Stimulated activated CD8-positive, alpha-beta memory T cell treated with anti-CD3 and anti-CD28 coated beads, Interleukin-4, amount 100 ng/mL, for 48 hours (primary cell): ENCODE data around the gene SMPD3.

ENCODE experiments used
- DNase-seq: peaks from one replicate; pipeline ENCODE4 v3.0.0-alpha.2; 2020

The SMPD3 gene

DNA sequence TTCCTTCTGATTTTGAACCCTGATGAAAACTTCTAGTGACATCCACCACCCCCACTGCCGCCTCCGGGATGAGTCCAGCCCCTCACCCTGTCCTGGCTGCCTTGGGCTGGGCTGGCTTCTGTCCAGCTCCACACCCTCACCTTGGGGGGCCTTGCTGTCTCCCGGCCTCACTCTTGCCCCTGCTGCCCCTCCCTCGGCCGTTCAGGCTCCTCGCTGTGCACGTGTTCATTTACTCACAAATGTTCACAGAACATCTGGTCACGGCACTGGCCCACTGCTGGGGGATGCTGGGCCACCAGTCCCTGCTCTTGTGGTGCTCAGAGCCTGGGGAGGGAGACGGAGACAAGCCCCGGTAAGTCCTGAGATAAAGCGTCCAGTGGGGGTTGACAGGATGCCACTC lies 96.8 kb downstream of the SMPD3 start:
- no peak for DNase-seq

DNA sequence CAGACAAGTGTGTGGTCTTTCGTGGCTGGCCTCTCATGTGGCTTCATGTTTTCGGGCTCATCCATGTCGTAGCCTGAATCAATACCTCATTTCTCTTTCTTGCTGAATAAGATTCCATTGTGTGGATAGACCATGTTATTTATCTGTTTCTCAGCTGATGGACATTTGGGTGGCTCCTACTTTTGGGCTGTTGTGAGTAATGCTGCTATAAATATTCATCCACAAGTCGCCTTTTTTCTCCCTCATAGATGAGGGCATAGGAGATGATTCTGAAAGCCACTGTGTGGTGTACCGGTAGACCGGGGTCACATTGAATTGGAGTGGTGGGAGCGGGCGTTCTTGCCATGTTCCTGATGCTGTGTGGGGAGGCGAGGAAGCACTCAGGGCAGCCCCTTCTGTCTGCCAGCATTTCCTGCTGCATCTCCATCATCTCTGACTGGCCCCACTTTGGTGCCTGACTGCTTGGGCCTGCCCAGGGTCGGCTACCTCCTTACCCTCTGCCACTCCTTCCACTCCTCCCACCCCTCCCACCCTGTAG lies 97.4 kb downstream of the SMPD3 start:
- DNase-seq: no peak

GRCh38 chr16:68349838-68350410 lies 98.4 kb downstream of the SMPD3 start:
- no peak for DNase-seq

GRCh38 chr16:68348639-68349445 lies 99.5 kb downstream of the SMPD3 start:
- DNase-seq: no peak

- DNase-seq: no peak
Observed at GRCh38 chr16:68347605-68348004, 100.7 kb downstream of the SMPD3 start.

DNA sequence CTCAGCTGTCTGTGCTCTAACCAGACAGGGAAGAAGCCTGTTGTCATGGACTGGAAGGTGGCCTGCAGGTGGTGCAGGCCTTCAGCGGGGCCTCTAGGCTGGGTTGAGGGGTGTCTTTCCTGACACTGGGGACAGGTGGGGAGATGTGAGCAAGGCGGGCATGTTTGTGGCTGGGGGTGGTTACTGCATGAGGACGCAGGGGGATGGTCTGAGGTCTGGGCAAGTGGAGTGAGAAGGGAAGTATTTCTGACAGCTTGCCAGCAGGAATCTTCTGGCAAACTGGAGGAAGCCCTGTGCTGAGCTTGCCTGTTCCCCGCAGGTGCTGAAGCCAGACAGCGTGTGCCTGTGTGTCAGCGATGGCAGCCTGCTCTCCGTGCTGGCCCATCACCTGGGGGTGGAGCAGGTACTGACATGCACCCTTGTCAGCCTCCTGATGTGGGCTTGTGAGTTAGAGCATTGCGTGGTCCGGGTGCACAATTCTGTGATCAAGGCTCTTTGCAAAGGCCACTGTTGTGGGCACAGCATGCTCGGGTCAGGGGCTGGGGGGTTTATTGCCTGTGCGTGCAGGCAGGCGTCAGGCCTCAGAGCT lies 101.3 kb downstream of the SMPD3 start:
- no peak for DNase-seq

DNA sequence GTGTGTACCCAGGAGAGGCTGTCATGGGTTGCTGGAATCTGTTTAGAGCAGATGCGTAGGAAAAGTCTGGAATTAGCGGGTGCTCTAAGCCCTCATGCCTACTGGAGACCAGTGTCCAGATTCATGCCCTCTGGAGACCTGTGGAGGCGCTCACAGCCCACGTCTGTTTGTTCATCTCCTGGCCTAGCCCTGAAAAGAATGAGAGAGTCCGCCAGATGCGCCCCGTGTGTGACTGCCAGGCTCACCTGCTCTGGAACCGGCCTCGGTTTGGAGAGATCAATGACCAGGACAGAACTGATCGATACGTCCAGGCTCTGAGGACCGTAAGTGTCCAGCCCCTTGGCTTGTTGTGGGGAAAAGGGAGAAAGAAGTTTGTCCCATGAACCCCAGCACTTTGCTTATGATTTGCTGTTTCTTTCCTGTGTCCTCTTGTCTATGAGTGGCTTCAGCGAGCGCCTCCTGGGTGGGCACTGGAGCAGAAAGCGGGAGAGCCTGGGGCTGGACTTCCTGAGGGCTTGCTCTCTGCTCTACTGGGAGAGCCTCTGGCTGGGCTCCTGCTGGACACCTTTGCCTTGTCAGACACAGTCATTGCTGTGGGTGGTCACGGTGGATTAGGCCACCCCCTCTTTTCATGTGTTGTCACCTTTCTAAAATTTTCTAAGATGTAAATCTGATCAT lies 102.2 kb downstream of the SMPD3 start:
- no peak for DNase-seq

GRCh38 chr16:68345351-68345810 lies 102.9 kb downstream of the SMPD3 start:
- peak; percentile 42 for DNase-seq

- no peak for DNase-seq
Observed at GRCh38 chr16:68344252-68344651, 104.1 kb downstream of the SMPD3 start.

GRCh38 chr16:68343137-68343536 lies 105.2 kb downstream of the SMPD3 start:
- no peak for DNase-seq

DNA sequence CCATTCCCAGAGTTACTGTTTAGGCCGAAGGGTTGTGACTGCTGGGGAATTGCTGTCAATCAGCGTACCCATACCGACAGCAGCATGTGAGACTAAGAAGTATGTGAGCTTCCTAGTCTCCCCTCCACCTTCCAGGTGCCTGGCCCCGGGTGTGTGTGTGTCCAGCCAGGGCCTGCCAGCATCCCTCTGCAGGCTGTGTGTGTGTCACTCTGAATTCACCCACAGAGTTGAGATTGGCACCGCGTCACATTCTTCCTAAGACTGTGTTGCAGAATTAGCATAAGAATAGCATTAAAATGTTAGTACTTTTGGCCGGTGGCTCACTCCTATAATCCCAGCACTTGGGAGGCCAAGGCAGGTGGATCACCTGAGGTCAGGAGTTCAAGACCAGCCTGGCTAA lies 105.7 kb downstream of the SMPD3 start:
- DNase-seq: no peak

DNA sequence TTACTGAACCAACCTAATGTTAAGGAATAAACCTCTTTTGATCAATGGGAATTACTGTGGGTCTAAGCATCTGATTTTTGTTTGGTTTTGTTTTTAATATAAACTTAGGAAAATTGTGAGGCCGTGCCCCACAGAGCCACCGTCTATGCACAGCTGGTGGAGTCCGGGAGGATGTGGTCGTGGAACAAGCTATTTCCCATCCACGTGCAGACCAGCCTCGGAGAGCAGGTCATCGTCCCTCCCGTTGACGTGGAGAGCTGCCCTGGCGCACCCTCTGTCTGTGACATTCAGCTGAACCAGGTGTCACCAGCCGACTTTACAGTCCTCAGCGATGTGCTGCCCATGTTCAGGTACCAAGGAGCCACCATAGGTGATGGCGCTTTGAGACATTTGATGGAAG lies 109.1 kb downstream of the SMPD3 start:
- no peak for DNase-seq

GRCh38 chr16:68338326-68339119 lies 109.8 kb downstream of the SMPD3 start:
- no peak for DNase-seq

DNA sequence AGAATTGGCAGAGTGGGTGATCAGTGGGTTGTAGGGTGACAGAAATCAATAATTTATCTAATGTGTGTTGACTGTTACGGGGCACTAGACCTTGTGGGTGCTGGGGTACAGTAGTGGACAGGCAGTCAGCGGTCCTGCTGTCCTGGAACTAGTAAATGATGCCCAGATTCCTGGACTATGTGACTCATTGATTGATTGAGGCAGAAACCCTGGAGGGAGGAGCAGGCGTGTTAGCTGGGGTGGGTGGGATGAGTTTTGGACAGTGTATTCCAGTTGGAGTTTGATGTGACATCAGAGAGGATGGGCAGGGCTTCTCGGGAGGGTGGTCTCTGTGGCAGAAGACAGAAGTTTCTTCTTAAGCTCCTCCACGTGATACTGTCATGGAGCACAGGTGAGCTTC lies 113.1 kb downstream of the SMPD3 start:
- DNase-seq: no peak

GRCh38 chr16:68332411-68333121 lies 115.7 kb downstream of the SMPD3 start:
- no peak for DNase-seq

DNA sequence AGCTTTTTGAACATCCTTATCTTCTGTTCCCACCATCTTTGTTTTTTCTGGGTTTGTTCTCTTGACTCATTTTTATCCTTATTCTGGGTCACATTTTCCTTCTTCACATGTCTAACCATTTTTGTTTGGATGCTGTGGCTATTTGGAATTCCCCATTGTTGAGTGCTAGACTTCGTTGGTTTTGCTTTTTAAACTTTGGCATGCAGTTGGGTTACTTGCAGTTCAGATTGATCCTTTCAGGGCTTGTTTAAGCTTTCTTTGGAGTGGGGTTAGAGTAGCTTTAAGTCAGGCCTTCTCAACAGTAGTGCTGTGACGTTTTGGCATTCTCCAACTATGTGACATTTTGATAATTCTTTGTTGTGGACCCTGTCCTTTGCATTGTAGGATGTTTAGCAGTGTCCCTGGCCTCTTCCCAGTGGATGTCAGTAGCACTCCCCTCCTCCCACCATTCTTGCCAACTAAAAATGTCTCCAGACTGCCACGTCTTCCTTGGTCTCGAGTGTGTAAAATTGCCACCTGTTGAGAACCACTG lies 116.4 kb downstream of the SMPD3 start:
- no peak for DNase-seq

GRCh38 chr16:68328860-68329390 lies 119.4 kb downstream of the SMPD3 start:
- DNase-seq: no peak

GRCh38 chr16:68328151-68328859 lies 120.0 kb downstream of the SMPD3 start:
- DNase-seq: peak; percentile 84

- no peak for DNase-seq
Observed at GRCh38 chr16:68324780-68325357, 123.4 kb downstream of the SMPD3 start.

DNA sequence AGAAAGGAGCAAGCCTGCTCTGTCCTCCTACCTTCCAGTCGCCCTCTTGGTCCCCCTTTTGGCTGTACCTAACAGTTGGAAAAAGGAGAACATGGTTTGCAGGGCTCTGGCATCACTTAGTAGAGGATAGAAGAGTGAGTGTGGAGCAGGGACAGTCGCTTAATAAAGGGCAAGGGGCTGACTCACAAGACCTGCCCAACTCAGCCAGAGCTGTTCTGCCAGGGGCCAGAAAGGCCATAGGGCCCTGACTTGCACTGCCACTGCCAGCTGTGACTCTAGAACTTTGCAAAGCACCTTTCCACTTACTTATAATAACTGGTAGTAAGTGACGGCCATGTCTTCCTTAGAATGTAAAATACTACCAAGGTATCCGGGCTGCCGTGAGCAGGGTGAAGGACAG lies 124.0 kb downstream of the SMPD3 start:
- no peak for DNase-seq
